MM.1S (cell line): ENCODE results near the gene PET117.

ENCODE experiments used
- CTCF ChIP-seq: fragments of 300-600 bp; sonication (generic); IDR thresholded peaks from 2 replicates; pipeline ENCODE4 v1.5.1; 2016; ENCODE audit warnings: antibody characterized with exemption, low read length, mixed read lengths
- EZH2 ChIP-seq: fragments of 300-600 bp; sonication (generic); optimal IDR thresholded peaks from 2 replicates; pipeline ENCODE3; 2017; ENCODE audit warnings: low read depth, mild to moderate bottlenecking, antibody characterized with exemption, low read length, mixed read lengths
- EZH2phosphoT487 ChIP-seq: fragments of 300-600 bp; sonication (generic); IDR thresholded peaks from 2 replicates; pipeline ENCODE4 v1.6.1; 2018; ENCODE audit warnings: antibody characterized with exemption, low read length

DNA sequence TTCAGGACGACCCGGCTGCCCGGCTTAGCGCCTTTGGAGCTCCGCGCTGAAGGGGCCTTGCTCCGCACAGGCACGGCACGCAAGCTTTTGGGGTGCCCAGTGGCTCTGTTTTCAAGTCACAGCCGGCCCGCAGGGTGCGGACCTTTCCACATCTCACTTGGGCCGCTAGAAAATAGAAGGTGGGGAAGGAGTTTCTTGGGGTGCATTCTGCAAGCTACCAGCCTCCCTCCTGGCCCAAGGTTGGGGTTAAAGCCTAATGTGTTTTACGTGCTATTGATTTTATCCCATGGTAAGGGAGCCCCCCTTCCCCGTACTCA lies 561 bp downstream of the PET117 start:
- TF ChIP-seq CTCF (no peak), EZH2phosphoT487 (no peak), EZH2 (no peak)
